ENCODE results near the gene CCDC171.

CCDC171 gene

GRCh38 chr9:15901572-15901971 lies 348.7 kb downstream of the CCDC171 start:
- no peak for DNase-seq

GRCh38 chr9:15909297-15909696 lies 356.5 kb downstream of the CCDC171 start:
- DNase-seq = no peak

GRCh38 chr9:15915711-15916110 lies 362.9 kb downstream of the CCDC171 start:
- no peak for DNase-seq

- DNase-seq = no peak
Measured at GRCh38 chr9:15927161-15927560, 374.3 kb downstream of the CCDC171 start.

- no peak for DNase-seq
Measured at GRCh38 chr9:15935661-15936305, 382.9 kb downstream of the CCDC171 start.

GRCh38 chr9:15936306-15936921 lies 383.6 kb downstream of the CCDC171 start:
- no peak for DNase-seq

- DNase-seq = no peak
Measured at GRCh38 chr9:15942831-15943424, 390.1 kb downstream of the CCDC171 start.

- DNase-seq = no peak
Measured at GRCh38 chr9:15944341-15944740, 391.5 kb downstream of the CCDC171 start.

- no peak for DNase-seq
Measured at GRCh38 chr9:15959663-15960062, 406.8 kb downstream of the CCDC171 start.

GRCh38 chr9:15961217-15961616 lies 408.4 kb downstream of the CCDC171 start:
- no peak for DNase-seq

- DNase-seq = no peak
Measured at GRCh38 chr9:15965246-15965745, 412.5 kb downstream of the CCDC171 start.

- DNase-seq = no peak
Measured at GRCh38 chr9:15966471-15966870, 413.6 kb downstream of the CCDC171 start.

GRCh38 chr9:15967068-15967467 lies 414.2 kb downstream of the CCDC171 start:
- DNase-seq = no peak

- DNase-seq = no peak
Measured at GRCh38 chr9:15972760-15973159, 419.9 kb downstream of the CCDC171 start.

GRCh38 chr9:15975101-15975778 lies 422.4 kb downstream of the CCDC171 start:
- no peak for DNase-seq

GRCh38 chr9:15977438-15977837 lies 424.6 kb downstream of the CCDC171 start:
- DNase-seq = no peak

GRCh38 chr9:15982182-15982581 lies 429.3 kb downstream of the CCDC171 start:
- no peak for DNase-seq

GRCh38 chr9:15999422-16000339 lies 446.8 kb downstream of the CCDC171 start:
- DNase-seq = no peak

GRCh38 chr9:16000811-16001210 lies 448.0 kb downstream of the CCDC171 start:
- DNase-seq = no peak

- DNase-seq = no peak
Measured at GRCh38 chr9:16001856-16002255, 449.0 kb downstream of the CCDC171 start.

GRCh38 chr9:16002816-16003215 lies 450.0 kb downstream of the CCDC171 start:
- DNase-seq = no peak

GRCh38 chr9:16003785-16004184 lies 450.9 kb downstream of the CCDC171 start:
- no peak for DNase-seq

GRCh38 chr9:16004613-16005012 lies 451.8 kb downstream of the CCDC171 start:
- DNase-seq = no peak

All from activated CD4-positive, alpha-beta T cell treated with anti-CD3 and anti-CD28 coated beads for 48 hours (primary cell).